Keratinocyte (primary cell): ENCODE results near the gene EXOC4. TPM values are rescaled to one million over a fixed set of nuclear protein-coding genes. Genes with fewer than 3 reads are reported as not detected.

Experiments
- DNase-seq: peaks from one replicate; pipeline ENCODE4 v3.0.0-alpha.2; 2011; ENCODE audit warnings: low read depth, missing footprints, low spot score
- FAIRE-seq: peaks from 2 replicates; lab custom pipeline; 2011; peaks lifted over from hg19 to GRCh38; lab: Jason Lieb, UNC
- H2AFZ ChIP-seq: 2 replicates; pipeline ENCODE4 v1.6.0; 2012; ENCODE audit warnings: low read length, control low read depth, inconsistent platforms; ENCODE audit not compliant: control insufficient read depth
- H3K27ac ChIP-seq: 2 replicates; pipeline ENCODE4 v1.5.1; 2011; ENCODE audit warnings: low read length; ENCODE audit not compliant: control insufficient read depth, insufficient read depth
- H3K27me3 ChIP-seq: 3 replicates; pipeline ENCODE4 v1.6.0; 2011; ENCODE audit warnings: low read length; ENCODE audit not compliant: control insufficient read depth, insufficient read depth; ENCODE audit errors: extremely low read depth
- H3K36me3 ChIP-seq, 2 experiments: 2 replicates in 1 of 2; 3 replicates in 1 of 2; pipeline ENCODE4 v1.5.1; 2011; ENCODE audit warnings: low read length in 2 of 2, mild to moderate bottlenecking in 1 of 2; ENCODE audit not compliant: control insufficient read depth in 2 of 2, insufficient read depth in 2 of 2; ENCODE audit errors: extremely low read depth in 1 of 2
- H3K4me1 ChIP-seq: 3 replicates; pipeline ENCODE4 v1.5.1; 2011; ENCODE audit warnings: low read length; ENCODE audit not compliant: control insufficient read depth, insufficient read depth; ENCODE audit errors: extremely low read depth
- H3K4me2 ChIP-seq: 3 replicates; pipeline ENCODE4 v1.6.0; 2011; ENCODE audit warnings: low read depth, low read length; ENCODE audit not compliant: control insufficient read depth, insufficient read depth; ENCODE audit errors: extremely low read depth
- H3K4me3 ChIP-seq, 3 experiments: fragments of 200-600 bp in 1 of 3; sonication (generic) in 1 of 3; 2 replicates in 2 of 3; 3 replicates in 1 of 3; pipeline ENCODE4 v1.5.1; 2011 to 2016; ENCODE audit warnings: low read length in 3 of 3, mild to moderate bottlenecking in 3 of 3, control low read depth in 2 of 3, inconsistent platforms in 1 of 3, low read depth in 1 of 3, mixed read lengths in 1 of 3, mixed run types in 1 of 3, moderate library complexity in 1 of 3; ENCODE audit not compliant: control insufficient read depth in 2 of 3, insufficient read depth in 2 of 3; ENCODE audit errors: extremely low read depth in 1 of 3
- H3K79me2 ChIP-seq: 2 replicates; pipeline ENCODE4 v1.6.0; 2012; ENCODE audit warnings: low read length; ENCODE audit not compliant: control insufficient read depth, insufficient read depth
- H3K9ac ChIP-seq: 3 replicates; pipeline ENCODE4 v1.6.0; 2011; ENCODE audit warnings: low read length; ENCODE audit not compliant: control insufficient read depth, insufficient read depth; ENCODE audit errors: extremely low read depth
- H3K9me1 ChIP-seq: 3 replicates; pipeline ENCODE4 v1.6.0; 2011; ENCODE audit warnings: low read length; ENCODE audit not compliant: control insufficient read depth, insufficient read depth; ENCODE audit errors: extremely low read depth
- H3K9me3 ChIP-seq: 2 replicates; pipeline ENCODE4 v1.5.1; 2012; ENCODE audit warnings: low read depth, low read length; ENCODE audit not compliant: control insufficient read depth
- H4K20me1 ChIP-seq: 3 replicates; pipeline ENCODE4 v1.6.0; 2011; ENCODE audit warnings: low read length; ENCODE audit not compliant: control insufficient read depth, insufficient read depth; ENCODE audit errors: extremely low read depth
- EZH2 ChIP-seq: IDR thresholded peaks from one replicate; pipeline ENCODE4 v1.6.1; 2012; ENCODE audit warnings: inconsistent platforms, mild to moderate bottlenecking, low read length, moderate library complexity
- dilution Hi-C: fragments of 300-500 bp; cut with MboI; formaldehyde crosslinking; loops from one replicate; pipeline ENCODE4 v1.7.0; 2020; ENCODE audit warnings: low sequenced_read_pairs; ENCODE audit not compliant: extremely low pct_ligation_motif_present
- polyA plus RNA-seq, 5 experiments: library from polyadenylated mRNA; depleted of rRNA in 3 of 5; stranded (reverse) in 3 of 5; stranded (forward) in 1 of 5; unstranded in 1 of 5; fragments of >200 nt; gene quantifications; 1 replicate in 1 of 5; 2 replicates in 3 of 5; 3 replicates in 1 of 5; pipeline versions ENCODE4 v1.2.1 to v1.2.3, GENCODE V29; 2011 to 2012; ENCODE audit warnings: missing spikeins in 2 of 5, low read depth in 1 of 5, low replicate concordance in 1 of 5
- TF ChIP-seq, protein P1 (sequence below), 3 experiments: IDR thresholded peaks in 1 of 3; conservative IDR thresholded peaks in 1 of 3; optimal IDR thresholded peaks in 1 of 3; 2 replicates in 2 of 3; 3 replicates in 1 of 3; pipeline versions ENCODE3 to v1.5.1; 2011; ENCODE audit warnings: low read length in 3 of 3, mild to moderate bottlenecking in 3 of 3, moderate library complexity in 2 of 3, control low read depth in 1 of 3, inconsistent platforms in 1 of 3; ENCODE audit not compliant: insufficient read depth in 2 of 3; ENCODE audit errors: extremely low read depth in 1 of 3

EXOC4 gene
- polyA plus RNA-seq, 1 donor (not counting 4 experiments of a cell fraction or from before 2014, with no cell fraction given), result 52.6 TPM

DNA sequence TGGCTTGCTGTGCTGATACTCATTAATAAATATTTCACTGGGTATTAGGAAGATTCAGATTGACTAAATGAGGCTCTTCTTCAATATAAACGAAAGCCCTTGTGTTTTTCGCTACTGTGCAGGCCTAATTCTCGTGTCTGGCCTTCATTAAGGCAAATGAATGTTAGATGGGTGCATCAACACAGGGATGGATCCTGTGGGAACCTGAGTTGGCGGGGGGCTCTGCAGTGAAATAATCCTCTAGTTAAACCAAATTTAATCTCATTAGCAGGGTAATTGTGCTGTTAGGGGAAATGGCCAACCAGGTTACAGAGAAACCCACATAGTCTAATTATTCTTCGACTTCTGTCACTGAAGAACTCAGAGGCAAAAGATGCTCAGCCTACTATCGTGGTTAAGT is 548.5 kb downstream of the EXOC4 start:
- Histone ChIP-seq H3K36me3 (no peaks in the 10 kb centered on the region), H3K9me1 (peaks cover 2% of the 10 kb centered on the region), H3K27ac (no peak overlapping the region), H3K4me1 (peaks cover 3% of the 10 kb centered on the region), H3K79me2 (no peaks in the 10 kb centered on the region), H2AFZ (no peak overlapping the region), H3K9me3 (no peaks in the 10 kb centered on the region), H3K4me2 (no peak overlapping the region), H3K4me3 (no peak overlapping the region), H3K27me3 (no peaks in the 10 kb centered on the region), H3K9ac (no peak overlapping the region), H4K20me1 (no peaks in the 10 kb centered on the region)
- no peak for TF ChIP-seq EZH2
- TF ChIP-seq, protein P1, sequence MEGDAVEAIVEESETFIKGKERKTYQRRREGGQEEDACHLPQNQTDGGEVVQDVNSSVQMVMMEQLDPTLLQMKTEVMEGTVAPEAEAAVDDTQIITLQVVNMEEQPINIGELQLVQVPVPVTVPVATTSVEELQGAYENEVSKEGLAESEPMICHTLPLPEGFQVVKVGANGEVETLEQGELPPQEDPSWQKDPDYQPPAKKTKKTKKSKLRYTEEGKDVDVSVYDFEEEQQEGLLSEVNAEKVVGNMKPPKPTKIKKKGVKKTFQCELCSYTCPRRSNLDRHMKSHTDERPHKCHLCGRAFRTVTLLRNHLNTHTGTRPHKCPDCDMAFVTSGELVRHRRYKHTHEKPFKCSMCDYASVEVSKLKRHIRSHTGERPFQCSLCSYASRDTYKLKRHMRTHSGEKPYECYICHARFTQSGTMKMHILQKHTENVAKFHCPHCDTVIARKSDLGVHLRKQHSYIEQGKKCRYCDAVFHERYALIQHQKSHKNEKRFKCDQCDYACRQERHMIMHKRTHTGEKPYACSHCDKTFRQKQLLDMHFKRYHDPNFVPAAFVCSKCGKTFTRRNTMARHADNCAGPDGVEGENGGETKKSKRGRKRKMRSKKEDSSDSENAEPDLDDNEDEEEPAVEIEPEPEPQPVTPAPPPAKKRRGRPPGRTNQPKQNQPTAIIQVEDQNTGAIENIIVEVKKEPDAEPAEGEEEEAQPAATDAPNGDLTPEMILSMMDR (optimal IDR thresholded peaks at IDR 0.05 in 1 of 3, IDR thresholded peaks at IDR 0.05 in 1 of 3, conservative IDR thresholded peaks at IDR 0.05 in 1 of 3; ENCODE audit: extremely low read depth in 1 of 3, insufficient read depth in 2 of 3, low read length in 3 of 3), result no peak
- dilution Hi-C loops, result no loop called here
- FAIRE-seq (no peak), DNase-seq (no peak)

DNA sequence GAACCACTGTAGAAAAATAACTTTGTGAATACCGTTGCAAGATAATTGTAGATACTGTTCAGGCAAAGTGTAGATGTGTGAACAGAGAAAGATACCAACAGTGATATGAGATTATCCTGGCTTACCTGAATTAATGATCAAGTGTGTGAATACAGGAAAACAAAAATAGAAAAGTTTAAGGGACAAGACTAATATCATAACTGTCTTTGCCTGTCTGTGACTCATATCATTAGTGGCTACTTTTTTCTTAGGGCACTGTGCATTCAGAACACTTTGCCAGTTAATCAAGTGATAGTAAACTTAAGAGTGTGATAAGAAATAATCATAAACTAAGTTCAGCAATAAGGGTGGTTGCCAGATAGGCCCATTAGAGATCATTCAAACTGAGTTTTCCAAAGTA is 551.2 kb downstream of the EXOC4 start:
- Histone ChIP-seq H4K20me1 (no peaks in the 10 kb centered on the region), H3K79me2 (no peaks in the 10 kb centered on the region), H3K4me1 (no peaks in the 10 kb centered on the region), H3K9me1 (peaks cover 2% of the 10 kb centered on the region), H3K4me3 (no peak overlapping the region), H2AFZ (no peak overlapping the region), H3K4me2 (no peak overlapping the region), H3K27me3 (no peaks in the 10 kb centered on the region), H3K36me3 (no peaks in the 10 kb centered on the region), H3K27ac (no peak overlapping the region), H3K9ac (no peak overlapping the region), H3K9me3 (no peaks in the 10 kb centered on the region)
- dilution Hi-C loops, result no loop called here
- FAIRE-seq (no peak), DNase-seq (no peak)
- TF ChIP-seq, protein P1 (optimal IDR thresholded peaks at IDR 0.05 in 1 of 3, IDR thresholded peaks at IDR 0.05 in 1 of 3, conservative IDR thresholded peaks at IDR 0.05 in 1 of 3; ENCODE audit: extremely low read depth in 1 of 3, insufficient read depth in 2 of 3, low read length in 3 of 3), result no peak
- no peak for TF ChIP-seq EZH2
